Measurements from ENCODE around the gene DEPP1. TPM values are rescaled to one million over a fixed set of nuclear protein-coding genes. Genes with fewer than 3 reads are reported as not detected.

DEPP1 gene
- total and polyA plus RNA-seq, 2 of the 13 experiments (the other 11 are each of a cell fraction or from before 2014, with no cell fraction given): 14.8 to 270 TPM

- TF ChIP-seq, protein P1, sequence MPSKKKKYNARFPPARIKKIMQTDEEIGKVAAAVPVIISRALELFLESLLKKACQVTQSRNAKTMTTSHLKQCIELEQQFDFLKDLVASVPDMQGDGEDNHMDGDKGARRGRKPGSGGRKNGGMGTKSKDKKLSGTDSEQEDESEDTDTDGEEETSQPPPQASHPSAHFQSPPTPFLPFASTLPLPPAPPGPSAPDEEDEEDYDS (CRISPR knock-in tag; IDR thresholded peaks at IDR 0.05): peak; percentile 56; the same call in 1 of the 2 replicates
- TF ChIP-seq ZNF776 (CRISPR knock-in tag; IDR thresholded peaks at IDR 0.05) (no peak), PHB2 (IDR thresholded peaks at IDR 0.05; ENCODE audit: partially characterized antibody) (no peak), MZF1 (CRISPR knock-in tag; IDR thresholded peaks at IDR 0.05; ENCODE audit: borderline replicate concordance) (no peak), SMC3 (IDR thresholded peaks at IDR 0.05; ENCODE audit: low read length) (peak; percentile 1; the same call in 1 of the 2 replicates), FOXM1 (CRISPR knock-in tag; IDR thresholded peaks at IDR 0.05) (no peak), ZNF703 (CRISPR knock-in tag; IDR thresholded peaks at IDR 0.05; ENCODE audit: borderline replicate concordance) (no peak; the same call in 1 of the 2 replicates), ZNF468 (CRISPR knock-in tag; IDR thresholded peaks at IDR 0.05) (no peak), ADNP (CRISPR knock-in tag; IDR thresholded peaks at IDR 0.05) (no peak), ZNF841 (CRISPR knock-in tag; IDR thresholded peaks at IDR 0.05; ENCODE audit: borderline replicate concordance) (no peak), ISL2 (CRISPR knock-in tag; IDR thresholded peaks at IDR 0.05) (peak; percentile 92), ZNF317 (CRISPR knock-in tag; IDR thresholded peaks at IDR 0.05) (peak; percentile 72), ZNF83 (CRISPR knock-in tag; IDR thresholded peaks at IDR 0.05; ENCODE audit: borderline replicate concordance) (no peak), ZNF549 (CRISPR knock-in tag; IDR thresholded peaks at IDR 0.05) (no peak), TEAD2 (CRISPR knock-in tag; IDR thresholded peaks at IDR 0.05) (no peak), ELF1 (CRISPR knock-in tag; IDR thresholded peaks at IDR 0.05) (no peak; the same call in none of the 2 replicates), ZSCAN30 (CRISPR knock-in tag; IDR thresholded peaks at IDR 0.05) (no peak), U2AF1 (optimal IDR thresholded peaks at IDR 0.05; ENCODE audit: low read depth, low read length) (no peak), ZBTB7B (CRISPR knock-in tag; IDR thresholded peaks at IDR 0.05) (peak; percentile 84; the same call in 1 of the 2 replicates), ZBTB38 (CRISPR knock-in tag; IDR thresholded peaks at IDR 0.05) (peak; percentile 70)
- TF ChIP-seq, protein P2, sequence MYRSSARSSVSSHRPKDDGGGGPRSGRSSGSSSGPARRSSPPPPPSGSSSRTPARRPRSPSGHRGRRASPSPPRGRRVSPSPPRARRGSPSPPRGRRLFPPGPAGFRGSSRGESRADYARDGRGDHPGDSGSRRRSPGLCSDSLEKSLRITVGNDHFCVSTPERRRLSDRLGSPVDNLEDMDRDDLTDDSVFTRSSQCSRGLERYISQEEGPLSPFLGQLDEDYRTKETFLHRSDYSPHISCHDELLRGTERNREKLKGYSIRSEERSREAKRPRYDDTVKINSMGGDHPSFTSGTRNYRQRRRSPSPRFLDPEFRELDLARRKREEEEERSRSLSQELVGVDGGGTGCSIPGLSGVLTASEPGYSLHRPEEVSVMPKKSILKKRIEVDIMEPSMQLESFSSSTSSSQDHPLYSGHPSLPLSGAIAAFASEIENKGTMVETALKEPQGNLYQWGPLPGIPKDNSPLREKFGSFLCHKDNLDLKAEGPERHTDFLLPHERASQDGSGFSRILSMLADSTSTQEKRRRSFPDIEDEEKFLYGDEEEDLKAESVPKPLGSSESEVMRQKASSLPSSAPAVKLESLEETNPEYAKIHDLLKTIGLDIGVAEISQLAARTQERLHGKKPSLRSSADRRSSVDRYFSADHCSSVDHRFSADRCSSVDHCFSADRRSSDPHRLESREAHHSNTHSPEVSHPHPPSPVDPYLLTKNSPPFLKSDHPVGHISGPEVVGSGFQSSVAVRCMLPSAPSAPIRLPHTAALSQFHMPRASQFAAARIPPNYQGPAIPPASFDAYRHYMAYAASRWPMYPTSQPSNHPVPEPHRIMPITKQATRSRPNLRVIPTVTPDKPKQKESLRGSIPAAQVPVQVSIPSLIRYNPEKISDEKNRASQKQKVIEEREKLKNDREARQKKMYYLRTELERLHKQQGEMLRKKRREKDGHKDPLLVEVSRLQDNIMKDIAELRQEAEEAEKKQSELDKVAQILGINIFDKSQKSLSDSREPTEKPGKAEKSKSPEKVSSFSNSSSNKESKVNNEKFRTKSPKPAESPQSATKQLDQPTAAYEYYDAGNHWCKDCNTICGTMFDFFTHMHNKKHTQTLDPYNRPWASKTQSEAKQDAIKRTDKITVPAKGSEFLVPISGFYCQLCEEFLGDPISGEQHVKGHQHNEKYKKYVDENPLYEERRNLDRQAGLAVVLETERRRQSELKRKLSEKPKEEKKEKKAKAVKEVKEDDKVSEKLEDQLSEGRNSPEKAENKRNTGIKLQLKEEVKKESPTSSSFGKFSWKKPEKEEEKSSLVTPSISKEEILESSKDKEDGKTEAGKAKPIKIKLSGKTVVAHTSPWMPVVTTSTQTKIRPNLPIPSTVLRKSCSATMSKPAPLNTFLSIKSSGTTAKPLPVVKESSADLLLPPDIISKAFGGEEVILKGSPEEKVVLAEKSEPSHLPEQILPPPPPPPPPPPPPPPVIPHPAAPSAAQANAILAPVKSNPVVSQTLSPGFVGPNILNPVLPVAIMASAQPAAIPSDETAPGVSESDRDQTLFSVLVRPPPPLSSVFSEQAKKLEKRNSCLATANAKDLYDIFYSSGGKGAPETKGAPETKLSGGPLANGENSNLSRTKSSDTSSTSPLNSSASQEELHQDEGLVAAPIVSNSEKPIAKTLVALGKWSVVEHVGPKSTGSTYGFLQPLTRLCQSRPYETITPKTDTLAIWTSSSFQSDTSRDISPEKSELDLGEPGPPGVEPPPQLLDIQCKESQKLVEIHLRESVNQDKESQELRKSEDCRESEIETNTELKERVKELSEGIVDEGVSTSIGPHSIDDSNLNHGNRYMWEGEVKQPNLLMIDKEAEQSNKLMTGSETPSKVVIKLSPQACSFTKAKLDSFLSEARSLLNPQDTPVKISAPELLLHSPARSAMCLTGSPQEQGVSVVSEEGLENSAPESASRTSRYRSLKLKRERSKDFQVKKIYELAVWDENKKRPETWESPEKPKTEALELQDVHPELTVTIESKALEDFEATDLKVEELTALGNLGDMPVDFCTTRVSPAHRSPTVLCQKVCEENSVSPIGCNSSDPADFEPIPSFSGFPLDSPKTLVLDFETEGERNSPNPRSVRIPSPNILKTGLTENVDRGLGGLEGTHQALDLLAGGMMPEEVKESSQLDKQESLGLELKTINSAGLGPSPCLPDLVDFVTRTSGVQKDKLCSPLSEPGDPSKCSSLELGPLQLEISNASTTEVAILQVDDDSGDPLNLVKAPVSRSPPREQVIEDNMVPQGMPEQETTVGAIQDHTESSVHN (CRISPR knock-in tag; IDR thresholded peaks at IDR 0.05): no peak
- TF ChIP-seq, protein P3, sequence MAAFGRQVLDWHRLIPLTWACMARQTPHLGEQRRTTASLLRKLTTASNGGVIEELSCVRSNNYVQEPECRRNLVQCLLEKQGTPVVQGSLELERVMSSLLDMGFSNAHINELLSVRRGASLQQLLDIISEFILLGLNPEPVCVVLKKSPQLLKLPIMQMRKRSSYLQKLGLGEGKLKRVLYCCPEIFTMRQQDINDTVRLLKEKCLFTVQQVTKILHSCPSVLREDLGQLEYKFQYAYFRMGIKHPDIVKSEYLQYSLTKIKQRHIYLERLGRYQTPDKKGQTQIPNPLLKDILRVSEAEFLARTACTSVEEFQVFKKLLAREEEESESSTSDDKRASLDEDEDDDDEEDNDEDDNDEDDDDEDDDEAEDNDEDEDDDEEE (CRISPR knock-in tag; IDR thresholded peaks at IDR 0.05): no peak
Measured at GRCh38 chr10:44980309-44981171, 1.9 kb upstream of the DEPP1 start (continued).
